Muscle of back (tissue), 11 donors: Measurements from ENCODE around the gene C2orf15. TPM values are rescaled to one million over a fixed set of nuclear protein-coding genes. Genes with fewer than 3 reads are reported as not detected.
"Not testable (repeated sequence)": the region's sequence is repeated elsewhere in the genome, so short reads cannot be mapped to it uniquely, and the experiment has no call there.

Source experiments
- DNase-seq, 3 donors: peaks; one replicate each; pipeline versions ENCODE4 v3.0.0 to v3.0.0-alpha.2; 2013
- polyA plus RNA-seq, 10 donors: library from polyadenylated mRNA; unstranded; fragments of 120-200 nt; gene quantifications; one replicate each; pipeline ENCODE4 v1.2.1, GENCODE V29; 2013; ENCODE audit not compliant: insufficient read length in 10 of 10

Gene C2orf15
- polyA plus RNA-seq, 10 donors: 0.13 to 0.71 (median 0.55) TPM

GRCh38 chr2:99159594-99159993 is 18.1 kb downstream of the C2orf15 start:
- no peak for DNase-seq

GRCh38 chr2:99166218-99166617 is 24.7 kb downstream of the C2orf15 start:
- no peak for DNase-seq

GRCh38 chr2:99169534-99169933 is 28.0 kb downstream of the C2orf15 start:
- no peak for DNase-seq

- no peak for DNase-seq
Observed at GRCh38 chr2:99171377-99172140, 30.1 kb downstream of the C2orf15 start.

- DNase-seq: peak; percentile 97 to 98 (median 97)
Observed at GRCh38 chr2:99180755-99181623, 39.5 kb downstream of the C2orf15 start, which contains the start of the genes MITD1 and MRPL30. Gene MITD1, minus strand, starts transcription at chr2:99181058. Its CDS starts 77 bp downstream, at chr2:99180981. Gene MRPL30, plus strand, starts transcription at chr2:99181184. Its CDS starts 5,020 bp downstream, at chr2:99186204.

GRCh38 chr2:99181624-99182000 is 40.1 kb downstream of the C2orf15 start:
- no peak for DNase-seq

GRCh38 chr2:99183025-99183424 is 41.5 kb downstream of the C2orf15 start:
- no peak for DNase-seq

- no peak for DNase-seq
Observed at GRCh38 chr2:99184811-99185210, 43.3 kb downstream of the C2orf15 start.

- no peak for DNase-seq
Observed at GRCh38 chr2:99187011-99187410, 45.5 kb downstream of the C2orf15 start.

- DNase-seq: no peak
Observed at GRCh38 chr2:99188357-99188756, 46.9 kb downstream of the C2orf15 start.

- DNase-seq: no peak
Observed at GRCh38 chr2:99190548-99190947, 49.0 kb downstream of the C2orf15 start.

GRCh38 chr2:99192364-99192763 is 50.9 kb downstream of the C2orf15 start:
- not testable (repeated sequence) for DNase-seq

- no peak for DNase-seq
Observed at GRCh38 chr2:99198103-99198841, 56.8 kb downstream of the C2orf15 start.

GRCh38 chr2:99200076-99200800 is 58.7 kb downstream of the C2orf15 start:
- DNase-seq: no peak

Other genes starting within 250 kb of the C2orf15 start
- 1 to 10 TPM; 1.2 to 3.0 (median 1.8) TPM for gene CRACDL, start 205.5 kb upstream of the C2orf15 start, polyA plus RNA-seq
- gene TSGA10, start 13.2 kb downstream of the C2orf15 start, polyA plus RNA-seq: 1 to 10 TPM; 1.3 to 3.9 (median 2.4) TPM
- gene LIPT1, start 13.3 kb downstream of the C2orf15 start, polyA plus RNA-seq: 10 to 100 TPM in 1 of 10 donors, 1 to 10 TPM in 9; 6.3 to 11.6 (median 9.0) TPM
- gene MITD1, start 39.4 kb downstream of the C2orf15 start, polyA plus RNA-seq: 10 to 100 TPM; 17.4 to 30.9 (median 23.4) TPM
- gene MRPL30, start 39.5 kb downstream of the C2orf15 start, polyA plus RNA-seq: 10 to 100 TPM; 34.7 to 50.1 (median 41.5) TPM
- gene LYG2, start 114.0 kb downstream of the C2orf15 start, polyA plus RNA-seq: under 1 TPM in 3 of 10 donors, not detected in 7; 0.26 to 0.73 (median 0.56) TPM
- 1 to 10 TPM in 9 of 10 donors, under 1 TPM in 1; 0.91 to 4.6 (median 2.0) TPM for gene LYG1, start 159.5 kb downstream of the C2orf15 start, polyA plus RNA-seq
- gene TXNDC9, start 194.6 kb downstream of the C2orf15 start, polyA plus RNA-seq: 10 to 100 TPM; 22.4 to 27.9 (median 25.1) TPM
- gene EIF5B, start 195.7 kb downstream of the C2orf15 start, polyA plus RNA-seq: 10 to 100 TPM; 45.7 to 64.2 (median 56.4) TPM